GDM1 (cell line): Measurements from ENCODE around the gene SEMA4D.
A peak's percentile ranks its signal among the peaks of the same experiment; 100 is the strongest.

Source experiments
- DNase-seq: peaks from one replicate; lab custom pipeline; 2025; lab: John Stamatoyannopoulos, UW

Gene SEMA4D

GRCh38 chr9:89528131-89528530 is 30.2 kb upstream of the SEMA4D start:
- no peak for DNase-seq

GRCh38 chr9:89527084-89527483 is 29.2 kb upstream of the SEMA4D start:
- DNase-seq: peak; percentile 75

GRCh38 chr9:89526667-89527066 is 28.8 kb upstream of the SEMA4D start:
- no peak for DNase-seq

- DNase-seq: no peak
Measured at GRCh38 chr9:89525446-89526374, 27.8 kb upstream of the SEMA4D start.

GRCh38 chr9:89524963-89525362 is 27.1 kb upstream of the SEMA4D start:
- no peak for DNase-seq

GRCh38 chr9:89523948-89524347 is 26.0 kb upstream of the SEMA4D start:
- peak; percentile 35 for DNase-seq

GRCh38 chr9:89522959-89523285 is 25.0 kb upstream of the SEMA4D start:
- no peak for DNase-seq

- peak; percentile 85 for DNase-seq
Measured at GRCh38 chr9:89522261-89522958, 24.5 kb upstream of the SEMA4D start.

GRCh38 chr9:89519366-89519805 is 21.5 kb upstream of the SEMA4D start:
- no peak for DNase-seq

GRCh38 chr9:89518466-89519365 is 20.8 kb upstream of the SEMA4D start:
- no peak for DNase-seq

- no peak for DNase-seq
Measured at GRCh38 chr9:89515416-89515815, 17.5 kb upstream of the SEMA4D start.

- DNase-seq: no peak
Measured at GRCh38 chr9:89514956-89515355, 17.0 kb upstream of the SEMA4D start.

GRCh38 chr9:89514337-89514736 is 16.4 kb upstream of the SEMA4D start:
- no peak for DNase-seq

GRCh38 chr9:89513837-89514236 is 15.9 kb upstream of the SEMA4D start:
- DNase-seq: no peak

GRCh38 chr9:89512382-89512781 is 14.5 kb upstream of the SEMA4D start:
- no peak for DNase-seq

- no peak for DNase-seq
Measured at GRCh38 chr9:89508951-89509615, 11.2 kb upstream of the SEMA4D start.

- no peak for DNase-seq
Measured at GRCh38 chr9:89505911-89506310, 8.0 kb upstream of the SEMA4D start.

- DNase-seq: no peak
Measured at GRCh38 chr9:89505048-89505447, 7.1 kb upstream of the SEMA4D start.

- DNase-seq: no peak
Measured at GRCh38 chr9:89502671-89503070, 4.8 kb upstream of the SEMA4D start.

- DNase-seq: no peak
Measured at GRCh38 chr9:89502038-89502601, 4.2 kb upstream of the SEMA4D start.

- DNase-seq: no peak
Measured at GRCh38 chr9:89501311-89501898, 3.5 kb upstream of the SEMA4D start.
